H9 (cell line): ENCODE data around the gene SELPLG. TPM values are rescaled to one million over a fixed set of nuclear protein-coding genes. Genes with fewer than 3 reads are reported as not detected.

Experiments used
- DNase-seq: peaks from one replicate; pipeline ENCODE4 v3.0.0-alpha.2; 2017
- H2AFZ ChIP-seq: one replicate; pipeline ENCODE4 v1.6.1; 2013; ENCODE audit warnings: mild to moderate bottlenecking, low read length, control low read depth, moderate library complexity
- H2AK5ac ChIP-seq: 2 replicates; pipeline ENCODE4 v1.6.1; 2013; ENCODE audit warnings: low read length, control low read depth, mixed read lengths; ENCODE audit not compliant: insufficient read length
- H2BK120ac ChIP-seq: one replicate; pipeline ENCODE4 v1.6.1; 2013; ENCODE audit warnings: low read depth, mild to moderate bottlenecking, low read length, control low read depth, inconsistent platforms; ENCODE audit not compliant: poor library complexity, severe bottlenecking
- H2BK12ac ChIP-seq: 2 replicates; pipeline ENCODE4 v1.6.1; 2013; ENCODE audit warnings: low read length, control low read depth, mixed read lengths, low read depth; ENCODE audit not compliant: insufficient read length
- H2BK15ac ChIP-seq: 2 replicates; pipeline ENCODE4 v1.6.1; 2013; ENCODE audit warnings: low read depth, low read length, control low read depth
- H2BK20ac ChIP-seq: one replicate; pipeline ENCODE4 v1.6.1; 2013; ENCODE audit warnings: low read depth, mild to moderate bottlenecking, low read length, control low read depth, inconsistent platforms; ENCODE audit not compliant: poor library complexity, severe bottlenecking
- H2BK5ac ChIP-seq: 2 replicates; pipeline ENCODE4 v1.6.1; 2013; ENCODE audit warnings: low read length, control low read depth, mixed read lengths; ENCODE audit not compliant: insufficient read length
- H3K14ac ChIP-seq: 2 replicates; pipeline ENCODE4 v1.6.1; 2013; ENCODE audit warnings: low read length, control low read depth; ENCODE audit not compliant: insufficient read depth
- H3K18ac ChIP-seq: 2 replicates; pipeline ENCODE4 v1.6.1; 2013; ENCODE audit warnings: low read depth, mild to moderate bottlenecking, mixed read lengths, low read length, control low read depth; ENCODE audit not compliant: insufficient read length
- H3K23ac ChIP-seq: 2 replicates; pipeline ENCODE4 v1.6.1; 2013; ENCODE audit warnings: low read length, control low read depth, mixed read lengths, low read depth; ENCODE audit not compliant: insufficient read length
- H3K23me2 ChIP-seq: 2 replicates; pipeline ENCODE4 v1.6.1; 2013; ENCODE audit warnings: low read depth, mild to moderate bottlenecking, mixed read lengths, low read length, control low read depth; ENCODE audit not compliant: insufficient read length, poor library complexity, severe bottlenecking
- H3K27ac ChIP-seq: 2 replicates; pipeline ENCODE4 v1.5.1; 2013; ENCODE audit warnings: low read length, control low read depth, mixed read lengths, low read depth; ENCODE audit not compliant: insufficient read length
- H3K27me3 ChIP-seq: 2 replicates; pipeline ENCODE4 v1.6.1; 2013; ENCODE audit warnings: low read length, control low read depth, inconsistent platforms; ENCODE audit not compliant: insufficient read depth
- H3K4ac ChIP-seq: 2 replicates; pipeline ENCODE4 v1.6.1; 2013; ENCODE audit warnings: low read depth, mild to moderate bottlenecking, control low read depth, inconsistent platforms, low read length, moderate library complexity
- H3K4me1 ChIP-seq: 2 replicates; pipeline ENCODE4 v1.6.1; 2013; ENCODE audit warnings: low read length, control low read depth, inconsistent platforms; ENCODE audit not compliant: insufficient read depth
- H3K4me2 ChIP-seq: 2 replicates; pipeline ENCODE4 v1.6.1; 2013; ENCODE audit warnings: low read length, control low read depth, mixed read lengths; ENCODE audit not compliant: insufficient read length, insufficient read depth
- H3K56ac ChIP-seq: 2 replicates; pipeline ENCODE4 v1.6.1; 2013; ENCODE audit warnings: low read depth, mild to moderate bottlenecking, mixed read lengths, low read length, control low read depth; ENCODE audit not compliant: insufficient read length
- H3K79me1 ChIP-seq: 2 replicates; pipeline ENCODE4 v1.6.1; 2013; ENCODE audit warnings: low read depth, mild to moderate bottlenecking, moderate library complexity, low read length, control low read depth, inconsistent platforms; ENCODE audit not compliant: insufficient read depth, poor library complexity, severe bottlenecking
- H3K79me2 ChIP-seq: 2 replicates; pipeline ENCODE4 v1.6.1; 2013; ENCODE audit warnings: low read length, control low read depth, inconsistent platforms; ENCODE audit not compliant: insufficient read depth
- H3K9ac ChIP-seq: 2 replicates; pipeline ENCODE4 v1.6.1; 2013; ENCODE audit warnings: low read length, control low read depth, mixed read lengths; ENCODE audit not compliant: insufficient read length; ENCODE audit errors: extremely low read depth
- H3K9me3 ChIP-seq: one replicate; pipeline ENCODE4 v1.6.1; 2013; ENCODE audit warnings: low read depth, low read length, inconsistent platforms; ENCODE audit not compliant: control insufficient read depth
- H3T11ph ChIP-seq: one replicate; pipeline ENCODE4 v1.6.1; 2013; ENCODE audit warnings: mild to moderate bottlenecking, low read length, control low read depth, inconsistent platforms
- H4K20me1 ChIP-seq: one replicate; pipeline ENCODE4 v1.6.1; 2013; ENCODE audit not compliant: control insufficient read depth, insufficient read length, insufficient read depth
- H4K5ac ChIP-seq: 2 replicates; pipeline ENCODE4 v1.6.1; 2013; ENCODE audit warnings: low read depth, mild to moderate bottlenecking, mixed read lengths, low read length, control low read depth; ENCODE audit not compliant: insufficient read length
- H4K8ac ChIP-seq: replicated peaks from 2 replicates; pipeline ENCODE4 v1.6.1; 2013; ENCODE audit warnings: low read length, control low read depth, mixed read lengths, low read depth; ENCODE audit not compliant: insufficient read length
- H4K91ac ChIP-seq: 2 replicates; pipeline ENCODE4 v1.6.1; 2013; ENCODE audit warnings: low read depth, mild to moderate bottlenecking, moderate library complexity, mixed read lengths, low read length, control low read depth; ENCODE audit not compliant: insufficient read length
- H3K27ac Mint-ChIP-seq, 3 experiments: 2 replicates in 2 of 3; 3 replicates in 1 of 3; pipeline ENCODE4 v1.8.0; 2020 to 2021; ENCODE audit warnings: mixed read lengths in 3 of 3, mild to moderate bottlenecking in 1 of 3, moderate library complexity in 1 of 3
- H3K27me3 Mint-ChIP-seq: 2 replicates; pipeline ENCODE4 v1.8.0; 2021; ENCODE audit warnings: low read depth, mild to moderate bottlenecking, moderate library complexity, mixed read lengths
- H3K36me3 Mint-ChIP-seq, 3 experiments: 2 replicates in 2 of 3; 3 replicates in 1 of 3; pipeline ENCODE4 v1.8.0; 2020 to 2021; ENCODE audit warnings: low read depth in 3 of 3, mixed read lengths in 3 of 3; ENCODE audit not compliant: insufficient read depth in 1 of 3
- H3K4me1 Mint-ChIP-seq, 2 experiments: 2 replicates each; pipeline ENCODE4 v1.8.0; 2020; ENCODE audit warnings: mixed read lengths in 2 of 2
- H3K4me3 Mint-ChIP-seq, 2 experiments: 2 replicates in 1 of 2; 3 replicates in 1 of 2; pipeline ENCODE4 v1.8.0; 2020 to 2021; ENCODE audit warnings: mild to moderate bottlenecking in 2 of 2, mixed read lengths in 2 of 2, moderate library complexity in 1 of 2
- H3K9me3 Mint-ChIP-seq, 2 experiments: 2 replicates in 1 of 2; 3 replicates in 1 of 2; pipeline ENCODE4 v1.8.0; 2020; ENCODE audit warnings: mild to moderate bottlenecking in 2 of 2, mixed read lengths in 2 of 2, moderate library complexity in 1 of 2
- CTCF ChIP-seq: fragments of 200-600 bp; sonication (generic); conservative IDR thresholded peaks from 3 replicates; pipeline ENCODE4 v1.8.0; 2021; ENCODE audit warnings: antibody characterized with exemption, mild to moderate bottlenecking
- WGBS: extraction: QIAGEN DNeasy Blood & Tissue Kit; methylation state at CpG from one replicate; pipeline ENCODE4 v1.1.7; 2013; ENCODE audit warnings: missing lambda C conversion rate, low lambda C conversion rate, mixed read lengths; ENCODE audit not compliant: insufficient read length; ENCODE audit errors: extremely low coverage; 5-methylcytosine and 5-hydroxymethylcytosine counted together
- total RNA-seq: library from RNA; stranded (reverse); gene quantifications from 2 replicates; pipeline ENCODE4 v1.2.1, GENCODE V29; 2021

SELPLG gene
- total RNA-seq, 1 experiment from 2014 or later: 0.15 TPM

GRCh38 chr12:108607981-108608600 is 25.6 kb downstream of the SELPLG start:
- Histone ChIP-seq H3K4me2 (no peak overlapping the region), H3K4me1 (no peaks in the 10 kb centered on the region), H2BK12ac (no peak overlapping the region), H3K23ac (no peak overlapping the region), H2BK120ac (no peak overlapping the region), H2BK20ac (no peak overlapping the region), H3K18ac (no peak overlapping the region), H3K27me3 (no peaks in the 10 kb centered on the region), H2BK5ac (no peak overlapping the region), H2BK15ac (no peak overlapping the region), H3K4ac (no peak overlapping the region), H3K23me2 (no peaks in the 10 kb centered on the region), H4K20me1 (no peaks in the 10 kb centered on the region), H2AFZ (no peak overlapping the region), H4K8ac (no peak overlapping the region), H3K79me1 (no peaks in the 10 kb centered on the region), H3T11ph (no peak overlapping the region), H3K79me2 (no peaks in the 10 kb centered on the region), H2AK5ac (no peak overlapping the region), H3K9ac (no peak overlapping the region), H3K56ac (no peak overlapping the region), H3K27ac (no peak overlapping the region), H3K14ac (no peak overlapping the region), H4K5ac (no peak overlapping the region), H4K91ac (no peak overlapping the region), H3K9me3 (no peaks in the 10 kb centered on the region)
- peaks cover 21 to 37% of the 10 kb centered on the region in 2 experiments for H3K4me1 Mint-ChIP-seq
- H3K36me3 Mint-ChIP-seq: no peaks in the 10 kb centered on the region
- WGBS: no CpG with 5 or more reads among the region's 10 CpGs
- H3K9me3 Mint-ChIP-seq: no peaks in the 10 kb centered on the region; a peak in 1 of 5 replicates
- no peak for TF ChIP-seq CTCF
- DNase-seq: no peak
- H3K4me3 Mint-ChIP-seq: peak overlapping the region in 1 of 2 experiments; percentile 40; a peak in 1 of 5 replicates
- H3K27ac Mint-ChIP-seq: peak overlapping the region in 2 of 3 experiments; percentile 22 to 49; a peak in 4 of 7 replicates
- peaks cover 1% of the 10 kb centered on the region; the same call in 1 of the 2 replicates for H3K27me3 Mint-ChIP-seq
